Fibroblast of skin of abdomen (primary cell): Measurements from ENCODE around the gene GRSF1. TPM values are rescaled to one million over a fixed set of nuclear protein-coding genes. Genes with fewer than 3 reads are reported as not detected.
A peak's percentile ranks its signal among the peaks of the same experiment; 100 is the strongest.
"Not testable (repeated sequence)": the region's sequence is repeated elsewhere in the genome, so short reads cannot be mapped to it uniquely, and the experiment has no call there.

Experiments
- DNase-seq: peaks from one replicate; pipeline ENCODE4 v3.0.0-alpha.2; 2013
- polyA plus RNA-seq, 2 experiments: library from polyadenylated mRNA; unstranded; fragments of 120-200 nt; gene quantifications; one replicate each; pipeline ENCODE4 v1.2.1, GENCODE V29; 2013; ENCODE audit not compliant: insufficient read length in 2 of 2

The GRSF1 gene
- 114 TPM for polyA plus RNA-seq (2013, experiment 1 of 2; ENCODE audit: insufficient read length)
- 115 TPM for polyA plus RNA-seq (2013, experiment 2 of 2; ENCODE audit: insufficient read length)

GRCh38 chr4:70839589-70840093 lies at the start of gene GRSF1:
GRSF1 (minus strand) TSS chr4:70839890; CDS start chr4:70839827, 63 bp downstream.
- peak; percentile 92 for DNase-seq

GRCh38 chr4:70885174-70885573 lies 45.5 kb upstream of the GRSF1 start:
- no peak for DNase-seq

GRCh38 chr4:70880739-70881138 lies 41.0 kb upstream of the GRSF1 start:
- no peak for DNase-seq

GRCh38 chr4:70877556-70877955 lies 37.9 kb upstream of the GRSF1 start:
- DNase-seq = peak; percentile 30

- no peak for DNase-seq
Measured at GRCh38 chr4:70874268-70875156, 34.8 kb upstream of the GRSF1 start.

GRCh38 chr4:70873216-70873615 lies 33.5 kb upstream of the GRSF1 start:
- no peak for DNase-seq

- no peak for DNase-seq
Measured at GRCh38 chr4:70868778-70869177, 29.1 kb upstream of the GRSF1 start.

- no peak for DNase-seq
Measured at GRCh38 chr4:70863099-70863790, 23.6 kb upstream of the GRSF1 start.

GRCh38 chr4:70859066-70859465 lies 19.4 kb upstream of the GRSF1 start:
- DNase-seq = no peak

GRCh38 chr4:70858454-70858853 lies 18.8 kb upstream of the GRSF1 start:
- DNase-seq = no peak

- DNase-seq = no peak
Measured at GRCh38 chr4:70855464-70855863, 15.8 kb upstream of the GRSF1 start.

- DNase-seq = no peak
Measured at GRCh38 chr4:70849291-70849690, 9.6 kb upstream of the GRSF1 start.

GRCh38 chr4:70844180-70844579 lies 4.5 kb upstream of the GRSF1 start:
- no peak for DNase-seq

- no peak for DNase-seq
Measured at GRCh38 chr4:70842761-70843435, 3.2 kb upstream of the GRSF1 start.

- DNase-seq = no peak
Measured at GRCh38 chr4:70841951-70842350, 2.3 kb upstream of the GRSF1 start.

GRCh38 chr4:70841211-70841610 lies 1.5 kb upstream of the GRSF1 start:
- DNase-seq = no peak

GRCh38 chr4:70840631-70841030 lies 941 bp upstream of the GRSF1 start:
- DNase-seq = not testable (repeated sequence)

GRCh38 chr4:70840137-70840536 lies 447 bp upstream of the GRSF1 start:
- peak; percentile 23 for DNase-seq

GRCh38 chr4:70838666-70839588 lies 763 bp downstream of the GRSF1 start:
- peak; percentile 50 for DNase-seq

GRCh38 chr4:70838204-70838603 lies 1.5 kb downstream of the GRSF1 start:
- DNase-seq = peak; percentile 12

- no peak for DNase-seq
Measured at GRCh38 chr4:70836081-70836480, 3.6 kb downstream of the GRSF1 start.

GRCh38 chr4:70833675-70834074 lies 6.0 kb downstream of the GRSF1 start:
- DNase-seq = no peak
